ENCODE data around the gene RAD51B.

- TF ChIP-seq POLR2A (IDR thresholded peaks at IDR 0.05): no peak
- TF ChIP-seq CTCF (IDR thresholded peaks at IDR 0.05): no peak
Observed at GRCh38 chr14:68591786-68592185, 772.2 kb downstream of the RAD51B start.
